Sigmoid colon (tissue), 4 donors: ENCODE data around the gene CDH3.

Experiments
- CTCF ChIP-seq, 4 experiments: fragments of 450-650 bp in 3 of 4; fragments of 200-600 bp in 1 of 4; IDR thresholded peaks; one replicate each; pipeline ENCODE4 v1.5.1; 2016 to 2019; ENCODE audit warnings: antibody characterized with exemption in 4 of 4, mild to moderate bottlenecking in 3 of 4, moderate library complexity in 2 of 4
- POLR2A ChIP-seq, 2 donors: fragments of 450-650 bp; IDR thresholded peaks; one replicate each; pipeline ENCODE4 v1.6.1; 2016; ENCODE audit warnings: antibody characterized with exemption in 2 of 2, mild to moderate bottlenecking in 2 of 2, moderate library complexity in 2 of 2
- POLR2AphosphoS5 ChIP-seq, 4 donors: sonication (generic); formaldehyde crosslinking; IDR thresholded peaks; one replicate each; pipeline ENCODE4 v1.6.1; 2017; ENCODE audit warnings: antibody characterized with exemption in 4 of 4

- TF ChIP-seq POLR2A (IDR thresholded peaks at IDR 0.05) (no peak), CTCF (IDR thresholded peaks at IDR 0.05) (no peak), POLR2AphosphoS5 (IDR thresholded peaks at IDR 0.05) (no peak)
Measured at GRCh38 chr16:68644296-68644695, 814 bp upstream of the CDH3 start.
